HG02938 (cell line): ENCODE results near the gene EIF5B.
A peak's percentile ranks its signal among the peaks of the same experiment; 100 is the strongest.
"Not testable (repeated sequence)": the region's sequence is repeated elsewhere in the genome, so short reads cannot be mapped to it uniquely, and the experiment has no call there.

ENCODE experiments used
- ATAC-seq: cut with Tn5 transposase; IDR thresholded peaks from one replicate; pipeline ENCODE4 v1.9.1; 2021; ENCODE audit warnings: mild to moderate bottlenecking, moderate library complexity; ENCODE audit not compliant: unreplicated experiment

The EIF5B gene

GRCh38 chr2:99356853-99357252 lies 19.7 kb downstream of the EIF5B start:
- no peak for ATAC-seq

- ATAC-seq = no peak
Measured at GRCh38 chr2:99365661-99366060, 28.5 kb downstream of the EIF5B start.

GRCh38 chr2:99368854-99369253 lies 31.7 kb downstream of the EIF5B start:
- ATAC-seq = not testable (repeated sequence)

GRCh38 chr2:99373144-99373543 lies 36.0 kb downstream of the EIF5B start:
- no peak for ATAC-seq

- ATAC-seq = no peak
Measured at GRCh38 chr2:99374747-99375146, 37.6 kb downstream of the EIF5B start.

GRCh38 chr2:99376254-99376864 lies 39.2 kb downstream of the EIF5B start:
- ATAC-seq = no peak

GRCh38 chr2:99377879-99378278 lies 40.7 kb downstream of the EIF5B start:
- ATAC-seq = peak; percentile 50

- no peak for ATAC-seq
Measured at GRCh38 chr2:99380376-99381010, 43.3 kb downstream of the EIF5B start.

- ATAC-seq = no peak
Measured at GRCh38 chr2:99382143-99382542, 45.0 kb downstream of the EIF5B start.

GRCh38 chr2:99386011-99386410 lies 48.8 kb downstream of the EIF5B start:
- ATAC-seq = no peak

- ATAC-seq = no peak
Measured at GRCh38 chr2:99388892-99389291, 51.7 kb downstream of the EIF5B start.

GRCh38 chr2:99389371-99389770 lies 52.2 kb downstream of the EIF5B start:
- ATAC-seq = no peak

GRCh38 chr2:99389946-99390345 lies 52.8 kb downstream of the EIF5B start:
- ATAC-seq = no peak

GRCh38 chr2:99395589-99396130 lies 58.5 kb downstream of the EIF5B start:
- ATAC-seq = no peak

- ATAC-seq = no peak
Measured at GRCh38 chr2:99397266-99397920, 60.2 kb downstream of the EIF5B start.

- no peak for ATAC-seq
Measured at GRCh38 chr2:99398303-99398702, 61.1 kb downstream of the EIF5B start.

- ATAC-seq = no peak
Measured at GRCh38 chr2:99399063-99399462, 61.9 kb downstream of the EIF5B start.

- ATAC-seq = no peak
Measured at GRCh38 chr2:99399795-99400194, 62.6 kb downstream of the EIF5B start.

- ATAC-seq = no peak
Measured at GRCh38 chr2:99401841-99402240, 64.7 kb downstream of the EIF5B start.

GRCh38 chr2:99403084-99403483 lies 65.9 kb downstream of the EIF5B start:
- ATAC-seq = no peak

GRCh38 chr2:99403524-99403923 lies 66.3 kb downstream of the EIF5B start:
- ATAC-seq = no peak
